Right lobe of liver (tissue), 6 donors: Measurements from ENCODE around the gene ERBB4. TPM values are rescaled to one million over a fixed set of nuclear protein-coding genes. Genes with fewer than 3 reads are reported as not detected.

Source experiments
- ATAC-seq, 4 donors: fragments of 200-7000 bp; cut with Tn5 transposase; one replicate each; pipeline ENCODE4 v1.9.1; 2020; ENCODE audit warnings: mild to moderate bottlenecking in 4 of 4, moderate library complexity in 4 of 4
- DNase-seq, 3 donors: peaks; one replicate each; pipeline ENCODE4 v3.0.0-alpha.2; 2020
- H3K27ac ChIP-seq, 3 donors: fragments of 200-600 bp; one replicate each; pipeline ENCODE4 v1.8.0; 2022
- H3K27me3 ChIP-seq, 2 donors: fragments of 200-600 bp; one replicate each; pipeline ENCODE4 v1.8.0; 2022
- H3K36me3 ChIP-seq, 4 donors: fragments of 200-600 bp; sonication (generic) in 1 of 4; one replicate each; pipeline versions ENCODE4 v1.5.1 to v1.8.0; 2017 to 2022; ENCODE audit warnings: control low read depth in 1 of 4
- H3K4me1 ChIP-seq, 4 donors: fragments of 200-600 bp; sonication (generic) in 1 of 4; one replicate each; pipeline versions ENCODE4 v1.5.1 to v1.8.0; 2017 to 2022; ENCODE audit warnings: control low read depth in 1 of 4
- H3K4me3 ChIP-seq, 3 donors: fragments of 200-600 bp; one replicate each; pipeline ENCODE4 v1.8.0; 2022
- H3K9me3 ChIP-seq, 4 donors: fragments of 200-600 bp; sonication (generic) in 1 of 4; one replicate each; pipeline versions ENCODE4 v1.5.1 to v1.8.0; 2017 to 2022; ENCODE audit warnings: control low read depth in 1 of 4
- CTCF ChIP-seq, 4 donors: fragments of 200-600 bp in 3 of 4; fragments of 450-650 bp in 1 of 4; IDR thresholded peaks; one replicate each; pipeline versions ENCODE4 v1.5.1 to v1.8.0; 2016 to 2022; ENCODE audit warnings: antibody characterized with exemption in 4 of 4, mild to moderate bottlenecking in 2 of 4
- POLR2A ChIP-seq: fragments of 450-650 bp; IDR thresholded peaks from one replicate; pipeline ENCODE4 v1.6.1; 2017; ENCODE audit warnings: antibody characterized with exemption, mild to moderate bottlenecking
- WGBS: methylation state at CpG from one replicate; pipeline ENCODE4 v1.1.6; 2018; ENCODE audit warnings: low coverage, low lambda C conversion rate; ENCODE audit not compliant: insufficient coverage; ENCODE audit errors: missing lambda C conversion rate; 5-methylcytosine and 5-hydroxymethylcytosine counted together
- intact Hi-C, 2 donors: fragments of 100-400 bp; cut with DNase I; formaldehyde crosslinking; loops; one replicate each; pipeline versions ENCODE4 v1.11.2 to v1.14.1; 2022
- total RNA-seq, 6 experiments: library from RNA; depleted of rRNA in 2 of 6; stranded (reverse); fragments of >200 nt in 2 of 6; fragmentation: NEBNext Ultra II Directional in 3 of 6; extraction: Animal tissue kit (Norgen Biotek cat#: 25700) in 3 of 6; gene quantifications; one replicate each; pipeline versions ENCODE4 v1.1.0 to v1.2.4, GENCODE V29; 2016 to 2023
- donor health status: DM: no; HTN: yes; CAD: no.
- donor health status: DM: no; HTN: no; CAD: no.
- donor health status: DM: no; HTN: no; CAD: no.
- donor health status: DM: no; HTN: yes; CAD: no.
- donor health status: DM: no; HTN: yes; CAD: no.

ERBB4 gene
- total RNA-seq, 6 experiments from 2014 or later: 0.02 to 0.59 (median 0.08) TPM; not detected in 2

GRCh38 chr2:211994806-211995205 is 543.8 kb downstream of the ERBB4 start:
- Histone ChIP-seq H3K36me3 (no peaks in the 10 kb centered on the region), H3K9me3 (no peaks in the 10 kb centered on the region), H3K4me3 (no peak overlapping the region), H3K4me1 (no peaks in the 10 kb centered on the region), H3K27me3 (no peaks in the 10 kb centered on the region), H3K27ac (no peak overlapping the region)
- 58% methylated on average over 2 of the region's 2 CpGs for WGBS
- TF ChIP-seq CTCF (IDR thresholded peaks at IDR 0.05) (no peak), POLR2A (no peak)
- DNase-seq: no peak
- ATAC-seq: no peak
- intact Hi-C loops: no loop called here

GRCh38 chr2:211990335-211990734 is 548.3 kb downstream of the ERBB4 start:
- no peaks in the 10 kb centered on the region for H3K4me1 ChIP-seq
- DNase-seq: no peak
- 43% methylated on average over 1 of the region's 1 CpG for WGBS
- H3K27ac ChIP-seq: no peak overlapping the region
- TF ChIP-seq POLR2A (no peak), CTCF (IDR thresholded peaks at IDR 0.05) (no peak)
- H3K27me3 ChIP-seq: no peaks in the 10 kb centered on the region
- no peak overlapping the region for H3K4me3 ChIP-seq
- intact Hi-C loops: no loop called here
- ATAC-seq: no peak
- H3K36me3 ChIP-seq: no peaks in the 10 kb centered on the region
- no peaks in the 10 kb centered on the region for H3K9me3 ChIP-seq

GRCh38 chr2:211986313-211986712 is 552.3 kb downstream of the ERBB4 start:
- DNase-seq: no peak
- Histone ChIP-seq H3K9me3 (no peaks in the 10 kb centered on the region), H3K27me3 (no peaks in the 10 kb centered on the region), H3K4me1 (no peaks in the 10 kb centered on the region), H3K4me3 (no peak overlapping the region), H3K36me3 (no peaks in the 10 kb centered on the region), H3K27ac (no peak overlapping the region)
- WGBS: 16% methylated on average over 2 of the region's 2 CpGs
- ATAC-seq: no peak
- intact Hi-C loops: no loop called here
- no peak for TF ChIP-seq CTCF (IDR thresholded peaks at IDR 0.05)
- TF ChIP-seq POLR2A: no peak

GRCh38 chr2:211985393-211985792 is 553.2 kb downstream of the ERBB4 start:
- Histone ChIP-seq H3K36me3 (no peaks in the 10 kb centered on the region), H3K4me3 (no peak overlapping the region), H3K4me1 (no peaks in the 10 kb centered on the region), H3K9me3 (no peaks in the 10 kb centered on the region), H3K27me3 (no peaks in the 10 kb centered on the region), H3K27ac (no peak overlapping the region)
- intact Hi-C loops: no loop called here
- DNase-seq (no peak), ATAC-seq (no peak)
- WGBS: 53% methylated on average over 1 of the region's 1 CpG
- TF ChIP-seq POLR2A (no peak), CTCF (IDR thresholded peaks at IDR 0.05) (no peak)

- intact Hi-C loops: no loop called here
- TF ChIP-seq CTCF (IDR thresholded peaks at IDR 0.05): no peak
- no peak for TF ChIP-seq POLR2A
- WGBS: 56% methylated on average over 2 of the region's 2 CpGs
Measured at GRCh38 chr2:211982162-211982561, 556.4 kb downstream of the ERBB4 start.

More at GRCh38 chr2:211982162-211982561, 556.4 kb downstream of the ERBB4 start:
- Histone ChIP-seq H3K27ac (no peak overlapping the region), H3K36me3 (no peaks in the 10 kb centered on the region), H3K4me3 (no peak overlapping the region), H3K27me3 (no peaks in the 10 kb centered on the region), H3K9me3 (no peaks in the 10 kb centered on the region), H3K4me1 (no peaks in the 10 kb centered on the region)
- DNase-seq (no peak), ATAC-seq (no peak)
